ENCODE results near the gene FHL3. TPM values are rescaled to one million over a fixed set of nuclear protein-coding genes. Genes with fewer than 3 reads are reported as not detected.

FHL3 gene
- total RNA-seq, result 54.2 TPM

DNA sequence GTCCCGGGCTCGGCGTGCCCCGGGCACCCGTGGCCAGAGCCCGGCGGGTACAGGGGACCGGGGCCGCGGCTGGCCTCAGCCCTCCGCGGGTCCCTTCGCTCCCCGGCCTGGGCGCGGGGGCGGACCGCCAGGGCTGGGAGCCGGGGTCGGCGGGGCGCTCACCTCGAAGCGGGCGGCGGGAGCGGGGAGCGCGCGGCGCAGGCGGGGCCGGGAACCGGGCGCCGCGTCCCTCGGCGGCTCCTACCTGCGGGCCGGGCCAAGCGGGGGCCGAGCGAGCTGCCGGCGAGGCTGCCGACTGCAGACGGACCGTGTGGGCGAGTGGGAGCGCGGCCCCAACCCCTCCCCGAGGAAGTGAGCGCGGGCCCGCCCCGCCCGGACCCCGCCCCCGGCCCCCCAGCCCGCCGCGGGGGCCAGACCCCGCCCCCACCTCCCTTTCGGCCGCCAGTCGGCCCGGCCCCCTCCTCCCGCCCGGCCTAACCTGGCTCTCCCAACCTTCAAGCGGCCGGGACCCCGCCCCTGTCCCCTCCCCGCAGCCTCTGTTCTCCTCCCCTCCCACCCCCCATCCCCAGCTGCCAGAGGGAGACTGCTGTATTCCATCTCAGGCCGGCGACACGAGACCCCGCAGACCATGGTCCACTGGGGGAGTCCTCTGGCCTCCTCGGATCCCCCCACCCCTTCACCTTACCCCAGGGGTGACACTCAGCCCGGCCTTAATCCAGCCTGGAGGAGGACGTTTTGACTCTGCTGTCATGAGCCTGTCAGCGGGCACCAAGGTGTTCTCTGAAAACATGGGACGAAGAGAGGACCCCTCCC, at the start of gene FHL3:
TSS of gene FHL3 (minus strand) at position 320 of the 813 bp plus-strand sequence. CDS start 6,102 bp downstream, outside the sequence.

DNA sequence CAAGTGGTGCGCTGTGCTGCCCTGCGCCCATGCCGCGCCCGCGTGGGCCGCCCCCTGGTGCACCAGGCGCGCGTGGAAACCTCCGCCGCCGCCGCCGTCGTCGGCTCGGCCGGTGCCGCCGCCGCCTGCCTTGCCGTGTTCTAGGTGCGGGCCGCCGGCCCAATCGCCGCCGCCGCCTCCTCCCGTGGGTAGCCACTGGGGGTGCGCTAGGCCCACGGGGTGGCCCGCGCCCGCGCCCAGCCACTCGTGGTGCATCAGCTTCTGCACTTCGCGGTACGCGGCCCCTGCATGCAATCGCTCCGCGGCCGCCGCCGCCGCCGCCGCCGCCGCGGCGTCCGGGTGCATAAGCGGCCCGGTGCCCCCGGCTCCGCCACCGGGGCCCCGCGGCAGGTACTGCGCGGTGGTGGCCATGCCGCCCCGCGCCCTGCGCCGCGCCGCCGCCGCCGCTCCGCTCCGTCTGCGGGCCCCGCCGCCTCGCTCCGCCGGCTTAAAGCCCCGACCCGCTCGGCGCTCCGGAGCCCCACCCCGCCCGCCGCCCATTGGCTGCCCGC, 41.1 kb upstream of the FHL3 start, which contains the start of gene POU3F1:
TSS of gene POU3F1 (minus strand) at position 461 of the 551 bp plus-strand sequence. CDS start at position 411, 50 bp downstream.

DNA sequence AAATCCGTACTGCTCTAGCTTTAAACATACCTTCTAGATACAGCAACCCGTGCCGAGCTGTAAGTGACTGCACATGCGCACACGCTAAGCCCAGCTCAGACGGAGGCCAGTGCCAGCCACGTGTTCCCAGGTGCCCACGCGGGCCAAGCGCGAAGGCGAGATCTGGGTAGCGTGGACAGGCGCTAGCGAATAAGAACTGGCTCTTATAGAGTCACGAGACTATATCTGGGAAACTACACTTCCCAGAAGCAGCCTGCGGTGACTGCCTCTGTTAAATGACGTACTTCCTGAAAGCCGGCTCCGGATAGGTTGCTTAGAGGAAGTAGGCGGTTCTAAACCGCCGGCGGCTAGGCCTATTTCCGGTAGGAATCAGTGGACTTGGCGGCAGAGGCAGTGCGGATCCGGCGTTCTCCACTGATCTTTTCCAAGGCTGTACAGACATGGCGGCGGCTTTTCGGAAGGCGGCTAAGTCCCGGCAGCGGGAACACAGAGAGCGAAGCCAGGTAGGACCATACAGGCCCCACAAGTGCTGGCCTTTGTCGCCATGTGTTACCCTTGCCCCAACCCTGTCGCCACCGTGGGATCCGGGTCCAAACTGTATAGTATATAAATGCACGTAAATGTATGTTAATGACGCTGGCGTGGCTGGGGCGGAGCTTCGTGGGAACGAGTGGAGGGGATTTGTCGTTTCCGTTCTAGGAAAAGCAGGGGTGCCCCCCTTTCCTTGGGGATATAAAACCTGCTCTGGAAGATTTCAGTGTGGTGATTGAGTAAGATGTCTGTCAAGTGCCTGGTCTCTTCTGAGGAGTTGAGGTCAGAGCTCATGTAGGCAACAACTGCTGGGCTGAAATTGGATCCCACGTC, 7.3 kb upstream of the FHL3 start, which contains the start of gene UTP11:
TSS of gene UTP11 (plus strand) at position 372 of the 864 bp plus-strand sequence. CDS start at position 441, 69 bp downstream.

Small RNA genes within 50 kb of the gene (small RNA-seq; reads per million reads assigned to genes)
- gene RF00017 (ENCODE audit: low replicate concordance) (not detected), gene RNU6-510P (ENCODE audit: low replicate concordance) (not detected)

Other genes starting within 250 kb of the FHL3 start
- 0.12 TPM for gene EPHA10, start 240.4 kb downstream of the FHL3 start, total RNA-seq
- gene MANEAL, start 211.7 kb downstream of the FHL3 start, total RNA-seq, result 5.8 TPM
- 17.0 TPM for gene C1orf122, start 197.7 kb downstream of the FHL3 start, total RNA-seq
- 10.0 TPM for gene YRDC, start 197.3 kb downstream of the FHL3 start, total RNA-seq
- gene MTF1, start 145.9 kb downstream of the FHL3 start, total RNA-seq, result 5.7 TPM
- gene INPP5B, start 58.5 kb downstream of the FHL3 start, total RNA-seq, result 36.3 TPM
- 54.2 TPM for gene SF3A3, start 15.5 kb downstream of the FHL3 start, total RNA-seq
- 24.2 TPM for gene UTP11, start 7.2 kb upstream of the FHL3 start, total RNA-seq
- gene POU3F1, start 41.3 kb upstream of the FHL3 start, total RNA-seq, result 0.88 TPM

Data from metanephros (tissue), 2 donors.